ENCODE measurements around the gene GTPBP6. TPM values are rescaled to one million over a fixed set of nuclear protein-coding genes. Genes with fewer than 3 reads are reported as not detected.

The GTPBP6 gene
- total RNA-seq, 6 experiments from 2014 or later: 20.9 to 32.8 (median 23.2) TPM

DNA sequence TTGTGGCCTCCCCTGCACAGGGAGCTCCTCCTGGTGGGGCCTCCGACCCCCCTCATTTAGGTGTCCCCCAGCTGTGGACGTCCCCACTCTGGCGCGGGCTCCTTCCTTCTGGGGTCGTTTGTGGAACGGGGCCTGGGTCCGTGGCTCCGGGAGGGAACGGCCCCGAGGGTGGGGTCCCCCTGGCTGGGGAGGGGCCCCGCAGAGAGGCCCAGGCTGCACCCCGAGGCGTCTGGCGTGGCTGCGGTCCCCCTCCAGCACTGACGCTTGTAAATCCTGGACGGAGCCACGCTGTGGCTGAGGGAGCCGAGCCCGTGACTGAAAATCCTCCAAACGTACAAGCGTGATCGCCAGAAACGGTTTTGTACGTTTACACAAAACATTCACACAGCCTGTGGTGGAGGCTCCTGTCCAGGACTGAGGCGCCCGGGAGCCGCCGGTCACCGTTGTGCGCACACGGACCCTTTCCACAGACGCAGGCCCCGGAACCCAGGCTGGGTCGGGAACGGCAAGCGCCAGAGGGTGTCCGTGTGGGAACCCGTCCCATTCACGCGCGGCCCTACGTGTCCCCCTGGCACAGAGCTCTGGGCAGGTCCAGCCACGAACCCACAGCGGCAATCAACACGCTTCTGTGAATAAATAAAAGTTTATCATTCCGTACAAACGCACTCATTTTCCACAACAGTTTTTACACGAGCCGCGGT is 15.2 kb upstream of the GTPBP6 start:
- H3K36me3 ChIP-seq: no peaks in the 10 kb centered on the region
- DNase-seq: peak in 2 of 3 donors; percentile 12 to 47

DNA sequence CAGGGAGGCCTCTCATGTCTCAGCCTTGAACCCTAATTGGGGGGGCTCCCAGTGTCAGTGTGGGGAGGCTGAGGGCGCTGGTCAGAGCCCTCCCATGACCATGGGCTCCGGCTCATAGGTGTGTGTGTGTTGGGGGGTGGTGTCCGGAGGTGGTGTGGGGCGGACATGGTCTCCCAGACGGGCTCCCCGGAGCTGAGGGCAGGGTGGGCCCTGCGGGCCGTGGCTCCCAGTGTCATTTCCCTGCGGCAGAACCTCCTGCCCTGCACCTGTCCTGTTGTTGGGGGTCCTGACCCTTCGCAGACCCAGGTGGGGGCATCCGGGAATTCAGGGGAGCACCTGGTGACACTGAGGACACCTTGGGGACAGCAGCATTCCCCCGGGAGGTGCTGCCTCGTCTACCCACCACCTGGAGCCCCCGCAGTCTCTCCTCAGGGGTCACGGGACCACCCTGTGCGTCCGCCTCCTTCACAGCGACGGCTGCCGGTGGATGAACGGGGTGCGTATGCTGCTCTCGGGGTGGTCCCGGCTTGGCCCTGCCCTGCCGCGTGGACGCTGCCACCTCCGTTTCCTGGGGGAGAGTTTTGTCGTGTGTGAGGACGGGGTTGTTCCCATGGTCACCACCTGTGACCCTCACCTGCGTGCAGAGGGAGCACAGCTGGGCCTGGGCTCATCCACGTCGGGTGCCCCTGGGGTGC is 14.5 kb upstream of the GTPBP6 start:
- WGBS (ENCODE audit: insufficient coverage, low coverage, low lambda C conversion rate, missing lambda C conversion rate): no CpG with 5 or more reads among the region's 33 CpGs
- intact Hi-C loops (cut with DNase I): no loop called here
- TF ChIP-seq POLR2A (IDR thresholded peaks at IDR 0.05): no peak
- DNase-seq (peak in 2 of 3 donors; percentile 16 to 48), ATAC-seq (no peak)
- Histone ChIP-seq H3K9me3 (no peaks in the 10 kb centered on the region), H3K4me1 (peaks cover 0 to 4% (median 0%) of the 10 kb centered on the region in 4 donors), H3K4me3 (no peak overlapping the region), H3K27ac (no peak overlapping the region), H3K36me3 (no peaks in the 10 kb centered on the region), H3K27me3 (no peaks in the 10 kb centered on the region)

More for the DNA sequence above, 15.2 kb upstream of the GTPBP6 start:
- no peaks in the 10 kb centered on the region for H3K27me3 ChIP-seq
- peaks cover 0 to 4% (median 0%) of the 10 kb centered on the region in 4 donors for H3K4me1 ChIP-seq
- no peak for TF ChIP-seq POLR2A (IDR thresholded peaks at IDR 0.05)
- TF ChIP-seq, protein P1, sequence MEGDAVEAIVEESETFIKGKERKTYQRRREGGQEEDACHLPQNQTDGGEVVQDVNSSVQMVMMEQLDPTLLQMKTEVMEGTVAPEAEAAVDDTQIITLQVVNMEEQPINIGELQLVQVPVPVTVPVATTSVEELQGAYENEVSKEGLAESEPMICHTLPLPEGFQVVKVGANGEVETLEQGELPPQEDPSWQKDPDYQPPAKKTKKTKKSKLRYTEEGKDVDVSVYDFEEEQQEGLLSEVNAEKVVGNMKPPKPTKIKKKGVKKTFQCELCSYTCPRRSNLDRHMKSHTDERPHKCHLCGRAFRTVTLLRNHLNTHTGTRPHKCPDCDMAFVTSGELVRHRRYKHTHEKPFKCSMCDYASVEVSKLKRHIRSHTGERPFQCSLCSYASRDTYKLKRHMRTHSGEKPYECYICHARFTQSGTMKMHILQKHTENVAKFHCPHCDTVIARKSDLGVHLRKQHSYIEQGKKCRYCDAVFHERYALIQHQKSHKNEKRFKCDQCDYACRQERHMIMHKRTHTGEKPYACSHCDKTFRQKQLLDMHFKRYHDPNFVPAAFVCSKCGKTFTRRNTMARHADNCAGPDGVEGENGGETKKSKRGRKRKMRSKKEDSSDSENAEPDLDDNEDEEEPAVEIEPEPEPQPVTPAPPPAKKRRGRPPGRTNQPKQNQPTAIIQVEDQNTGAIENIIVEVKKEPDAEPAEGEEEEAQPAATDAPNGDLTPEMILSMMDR (IDR thresholded peaks at IDR 0.05): no peak
- H3K27ac ChIP-seq: no peak overlapping the region
- H3K4me3 ChIP-seq: no peak overlapping the region
- no peak for ATAC-seq
- 96% methylated on average over 18 of the region's 51 CpGs for WGBS (ENCODE audit: insufficient coverage, low coverage, low lambda C conversion rate, missing lambda C conversion rate)
- no peaks in the 10 kb centered on the region for H3K9me3 ChIP-seq
- intact Hi-C loops (cut with DNase I): no loop called here

DNA sequence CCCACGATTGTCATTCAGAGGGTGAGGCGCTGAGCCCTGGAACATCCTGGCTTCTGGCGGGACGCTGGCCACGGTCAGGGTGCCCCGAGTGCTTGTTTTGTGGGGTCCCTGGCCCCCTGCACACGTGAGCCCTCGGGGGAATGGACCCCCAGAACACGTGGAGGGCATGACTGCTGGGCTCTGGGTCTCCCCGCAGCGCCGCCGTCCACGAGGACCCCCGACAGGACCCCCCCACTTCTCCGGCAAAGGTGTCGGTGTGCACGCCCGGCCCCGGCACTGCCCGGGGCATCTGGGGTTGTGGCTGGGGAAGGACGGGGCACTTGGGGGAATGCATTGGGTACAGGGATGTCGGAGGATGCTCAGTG is 13.9 kb upstream of the GTPBP6 start:
- Histone ChIP-seq H3K27ac (no peak overlapping the region), H3K9me3 (no peaks in the 10 kb centered on the region), H3K36me3 (no peaks in the 10 kb centered on the region), H3K27me3 (no peaks in the 10 kb centered on the region), H3K4me3 (no peak overlapping the region), H3K4me1 (peaks cover 0 to 4% (median 0%) of the 10 kb centered on the region in 4 donors)
- WGBS (ENCODE audit: insufficient coverage, low coverage, low lambda C conversion rate, missing lambda C conversion rate): 78% methylated on average over 8 of the region's 23 CpGs
- no peak for TF ChIP-seq POLR2A (IDR thresholded peaks at IDR 0.05)
- TF ChIP-seq, protein P1 (IDR thresholded peaks at IDR 0.05): no peak
- no peak for ATAC-seq
- intact Hi-C loops (cut with DNase I): no loop called here
- DNase-seq: peak in 1 of 3 donors; percentile 13

DNA sequence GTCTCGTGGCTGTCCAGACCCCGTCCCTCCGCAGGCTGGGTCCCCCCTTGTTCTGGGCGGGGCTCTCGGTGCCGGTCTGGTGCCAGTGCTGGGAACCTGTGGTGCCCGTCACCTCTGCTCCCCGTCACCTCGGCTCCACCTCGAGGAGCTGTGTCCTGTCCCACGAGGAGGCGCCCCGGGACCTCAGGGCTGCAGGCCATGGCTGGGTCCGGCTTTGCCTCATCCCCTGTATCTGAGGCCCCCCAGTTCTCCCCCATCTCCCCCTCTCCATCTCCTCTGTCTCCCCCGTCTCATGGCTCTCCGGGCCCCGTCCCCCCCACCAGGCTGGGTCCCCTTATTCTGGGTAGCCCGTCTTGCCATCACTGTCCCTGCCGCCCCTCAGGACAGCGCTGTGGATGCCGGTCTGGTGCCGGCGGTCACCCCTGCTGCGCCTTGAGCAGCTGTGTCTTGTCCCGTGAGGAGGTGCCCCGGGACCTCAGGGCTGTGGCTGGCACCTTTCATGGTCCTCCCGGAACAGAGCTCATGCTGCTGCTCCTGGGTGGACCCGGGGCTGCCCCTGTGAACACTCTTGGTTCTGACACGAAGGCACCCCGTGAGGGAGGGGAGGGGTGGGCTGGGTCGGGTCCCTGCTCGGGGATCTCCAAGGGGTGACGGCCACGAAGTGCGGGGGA is 13.4 kb upstream of the GTPBP6 start:
- H3K27ac ChIP-seq: no peak overlapping the region
- TF ChIP-seq, protein P1 (IDR thresholded peaks at IDR 0.05): no peak
- no peak for TF ChIP-seq POLR2A (IDR thresholded peaks at IDR 0.05)
- H3K4me1 ChIP-seq: peaks cover 0 to 4% (median 0%) of the 10 kb centered on the region in 4 donors
- no peaks in the 10 kb centered on the region for H3K27me3 ChIP-seq
- whole genome bisulfite sequencing (ENCODE audit: insufficient coverage, low coverage, low lambda C conversion rate, missing lambda C conversion rate): 75% methylated on average over 11 of the region's 35 CpGs
- intact Hi-C loops (cut with DNase I): no loop called here
- H3K36me3 ChIP-seq: no peaks in the 10 kb centered on the region
- no peaks in the 10 kb centered on the region for H3K9me3 ChIP-seq
- peak in 2 of 4 donors; percentile 10 to 13 for ATAC-seq
- H3K4me3 ChIP-seq: no peak overlapping the region
- DNase-seq: peak in 2 of 3 donors; percentile 17 to 53

All from right lobe of liver (tissue), 6 donors.